Thyroid gland (tissue), 4 donors: ENCODE data around the gene OSBPL8.
"Not testable (repeated sequence)": the region's sequence is repeated elsewhere in the genome, so short reads cannot be mapped to it uniquely, and the experiment has no call there.

Source experiments
- CTCF ChIP-seq, 6 experiments: fragments of 200-600 bp in 3 of 6; fragments of 450-650 bp in 3 of 6; sonication (generic) in 3 of 6; IDR thresholded peaks; one replicate each; pipeline ENCODE4 v1.5.1; 2016 to 2019; ENCODE audit warnings: antibody characterized with exemption in 6 of 6, mild to moderate bottlenecking in 2 of 6, inconsistent platforms in 1 of 6, moderate library complexity in 1 of 6
- POLR2A ChIP-seq, 2 donors: fragments of 450-650 bp; IDR thresholded peaks; one replicate each; pipeline ENCODE4 v1.6.1; 2017; ENCODE audit warnings: antibody characterized with exemption in 2 of 2, mild to moderate bottlenecking in 2 of 2, moderate library complexity in 1 of 2

GRCh38 chr12:76364131-76364530, 195.4 kb downstream of the OSBPL8 start:
- not testable (repeated sequence) for TF ChIP-seq CTCF, POLR2A (IDR thresholded peaks at IDR 0.05)
